Stimulated activated CD8-positive, alpha-beta memory T cell treated with anti-CD3 and anti-CD28 coated beads, Interleukin-15, amount 100 ng/mL, for 48 hours (primary cell): ENCODE measurements around the gene TMED4.
"Not testable (repeated sequence)": the region's sequence is repeated elsewhere in the genome, so short reads cannot be mapped to it uniquely, and the experiment has no call there.

Experiments used
- DNase-seq, 2 donors: peaks; one replicate each; pipeline ENCODE4 v3.0.0-alpha.2; 2020; ENCODE audit warnings: low read depth in 2 of 2

Gene TMED4

GRCh38 chr7:44568771-44569560 is 13.1 kb downstream of the TMED4 start:
- no peak for DNase-seq

GRCh38 chr7:44567884-44568283 is 14.1 kb downstream of the TMED4 start:
- no peak for DNase-seq

- no peak for DNase-seq
Measured at GRCh38 chr7:44566680-44567079, 15.4 kb downstream of the TMED4 start.

- no peak for DNase-seq
Measured at GRCh38 chr7:44565795-44566559, 16.1 kb downstream of the TMED4 start.

GRCh38 chr7:44565097-44565794 is 16.8 kb downstream of the TMED4 start:
- DNase-seq = peak; percentile 25 to 38

GRCh38 chr7:44564606-44565005 is 17.4 kb downstream of the TMED4 start:
- no peak for DNase-seq

GRCh38 chr7:44563171-44563679 is 18.8 kb downstream of the TMED4 start:
- DNase-seq = no peak

- DNase-seq = not testable (repeated sequence)
Measured at GRCh38 chr7:44562622-44562962, 19.4 kb downstream of the TMED4 start.

GRCh38 chr7:44561962-44562621 is 19.9 kb downstream of the TMED4 start:
- no peak for DNase-seq

GRCh38 chr7:44561481-44561880 is 20.6 kb downstream of the TMED4 start:
- DNase-seq = no peak

GRCh38 chr7:44559485-44559884 is 22.5 kb downstream of the TMED4 start:
- DNase-seq = no peak

- DNase-seq = no peak
Measured at GRCh38 chr7:44557485-44557884, 24.5 kb downstream of the TMED4 start.

GRCh38 chr7:44555350-44555749 is 26.7 kb downstream of the TMED4 start:
- no peak for DNase-seq

- DNase-seq = not testable (repeated sequence)
Measured at GRCh38 chr7:44552473-44553005, 29.5 kb downstream of the TMED4 start.

- DNase-seq = no peak
Measured at GRCh38 chr7:44549457-44549856, 32.6 kb downstream of the TMED4 start.

GRCh38 chr7:44548893-44549292 is 33.1 kb downstream of the TMED4 start:
- DNase-seq = no peak

- no peak for DNase-seq
Measured at GRCh38 chr7:44547536-44548231, 34.3 kb downstream of the TMED4 start.

- no peak for DNase-seq
Measured at GRCh38 chr7:44541876-44542610, 40.0 kb downstream of the TMED4 start.

- DNase-seq = no peak
Measured at GRCh38 chr7:44541028-44541869, 40.8 kb downstream of the TMED4 start, which contains the start of gene NPC1L1. NPC1L1 (minus strand) TSS chr7:44541330; CDS start chr7:44541259, 71 bp downstream.
